Heart left ventricle (tissue), 16 donors: ENCODE data around the gene SAMD13. TPM values are rescaled to one million over a fixed set of nuclear protein-coding genes. Genes with fewer than 3 reads are reported as not detected.

ENCODE experiments used
- ATAC-seq, 4 donors: fragments of 200-7000 bp; cut with Tn5 transposase; one replicate each; pipeline ENCODE4 v1.9.1; 2020 to 2022; ENCODE audit warnings: moderate library complexity in 4 of 4, mild to moderate bottlenecking in 3 of 4, moderate number of reproducible peaks in 1 of 4
- DNase-seq, 5 donors: peaks; one replicate each; pipeline ENCODE4 v3.0.0-alpha.2; 2020
- H3K27ac ChIP-seq, 12 donors: fragments of 200-600 bp; sonication (generic) in 4 of 12; one replicate each; pipeline versions ENCODE4 v1.5.0 to v1.8.0; 2016 to 2022; ENCODE audit warnings: mild to moderate bottlenecking in 2 of 12
- H3K27me3 ChIP-seq, 9 donors: fragments of 200-600 bp; sonication (generic) in 2 of 9; one replicate each; pipeline versions ENCODE4 v1.5.1 to v1.8.0; 2016 to 2022; ENCODE audit warnings: mild to moderate bottlenecking in 3 of 9
- H3K36me3 ChIP-seq, 9 donors: fragments of 200-600 bp; sonication (generic) in 2 of 9; one replicate each; pipeline versions ENCODE4 v1.5.0 to v1.8.0; 2018 to 2022; ENCODE audit warnings: mild to moderate bottlenecking in 2 of 9
- H3K4me1 ChIP-seq, 12 donors: fragments of 200-600 bp; sonication (generic) in 4 of 12; one replicate each; pipeline versions ENCODE4 v1.5.0 to v1.8.0; 2016 to 2022; ENCODE audit warnings: mild to moderate bottlenecking in 3 of 12
- H3K4me3 ChIP-seq, 12 donors: fragments of 200-600 bp; sonication (generic) in 4 of 12; one replicate each; pipeline versions ENCODE4 v1.5.0 to v1.8.0; 2017 to 2022; ENCODE audit warnings: mild to moderate bottlenecking in 9 of 12, moderate library complexity in 4 of 12
- H3K9me3 ChIP-seq, 12 donors: fragments of 200-600 bp; sonication (generic) in 4 of 12; one replicate each; pipeline versions ENCODE4 v1.5.0 to v1.8.0; 2016 to 2022; ENCODE audit warnings: mild to moderate bottlenecking in 1 of 12
- CTCF ChIP-seq, 12 donors: fragments of 200-600 bp; sonication (generic) in 4 of 12; IDR thresholded peaks; one replicate each; pipeline versions ENCODE4 v1.5.0 to v1.8.0; 2018 to 2022; ENCODE audit warnings: antibody characterized with exemption in 12 of 12, mild to moderate bottlenecking in 5 of 12
- POLR2A ChIP-seq, 2 donors: fragments of 450-650 bp; IDR thresholded peaks; one replicate each; pipeline ENCODE4 v1.6.1; 2017; ENCODE audit warnings: antibody characterized with exemption in 2 of 2, mild to moderate bottlenecking in 2 of 2, moderate library complexity in 2 of 2
- WGBS, 4 donors: extraction: QIAGEN DNeasy Blood & Tissue Kit in 2 of 4; methylation state at CpG; one replicate each; pipeline versions ENCODE4 v1.1.5 to v1.1.7; 2013 to 2018; 5-methylcytosine and 5-hydroxymethylcytosine counted together
- intact Hi-C, 10 donors: fragments of 100-400 bp; cut with DNase I; formaldehyde crosslinking; loops; one replicate each; pipeline versions ENCODE4 v1.11.1 to v1.14.2; 2022
- polyA plus RNA-seq, 2 donors: library from polyadenylated mRNA; stranded (reverse); fragments of 200-250 nt; gene quantifications; one replicate each; pipeline ENCODE4 v1.2.3, GENCODE V29; 2013
- total RNA-seq, 9 donors: library from RNA; depleted of rRNA in 2 of 9; stranded (reverse); fragments of >200 nt in 2 of 9; fragmentation: NEBNext Ultra II Directional in 3 of 9; extraction: Animal tissue kit (Norgen Biotek cat#: 25700) in 3 of 9; gene quantifications; one replicate each; pipeline versions ENCODE4 v1.1.0 to v1.2.4, GENCODE V29; 2016 to 2023
- donor health status: ischemic (EF 13 %, LVEDD 7.1; RV severe dilation, severe dysfunction).
- donor health status: healthy with polysubstance abuse.
- donor health status: DM: no; HTN: yes; CAD: no.
- donor health status: DM: no; HTN: no; CAD: no.
- donor health status: ischemic (EF 25% LVEDD 6.9; RV normal size, moderate dysfunction).
- donor health status: ischemic (EF 25% LVEDD 5.7; RV mildly dilated, moderate dysfunction).
- donor health status: healthy.
- donor health status: DM: yes; HTN: yes; CAD: no.
- donor health status: ischemic (EF 35%, LVEDD 5.7; RV mildly dilated, moderate dysfunction).
- donor health status: nonischemic (EF 11% LVEDD 7.7; RV severe dilation, severe dysfunction).
- donor health status: DM: yes; HTN: yes; CAD: no.
- donor health status: PGD.
- donor health status: ischemic (EF 29% LVEDD 5.4; RV normal size, mild dysfunction).
- donor health status: nonischemic (EF 23%, LVEDD 6.1; RV moderate dilation, normal function).

SAMD13 gene
- total and polyA plus RNA-seq, 11 donors: 0.40 to 3.0 (median 1.5) TPM; not detected in 1

GRCh38 chr1:84266748-84267147, 34.8 kb upstream of the SAMD13 start:
- H3K9me3 ChIP-seq: no peaks in the 10 kb centered on the region
- H3K4me3 ChIP-seq: no peak overlapping the region
- 0 to 2% (median 0%) methylated on average over 1 of the region's 1 CpG for WGBS, 4 donors
- H3K27me3 ChIP-seq: no peaks in the 10 kb centered on the region
- intact Hi-C loops: no loop called here
- ATAC-seq (no peak), DNase-seq (no peak)
- no peaks in the 10 kb centered on the region for H3K36me3 ChIP-seq
- TF ChIP-seq CTCF (IDR thresholded peaks at IDR 0.05): no peak
- TF ChIP-seq POLR2A (IDR thresholded peaks at IDR 0.05): no peak
- no peak overlapping the region for H3K27ac ChIP-seq
- H3K4me1 ChIP-seq: peaks cover 0 to 7% (median 0%) of the 10 kb centered on the region in 12 donors

- Histone ChIP-seq H3K4me3 (no peak overlapping the region), H3K9me3 (no peaks in the 10 kb centered on the region), H3K27me3 (no peaks in the 10 kb centered on the region), H3K27ac (no peak overlapping the region), H3K36me3 (no peaks in the 10 kb centered on the region), H3K4me1 (peaks cover 0 to 10% (median 0%) of the 10 kb centered on the region in 12 donors)
- DNase-seq (no peak), ATAC-seq (no peak)
- no peak for TF ChIP-seq CTCF (IDR thresholded peaks at IDR 0.05)
- TF ChIP-seq POLR2A (IDR thresholded peaks at IDR 0.05): no peak
- intact Hi-C loops: no loop called here
These were observed 34.0 kb upstream of the SAMD13 start for GRCh38 chr1:84267476-84267875.

- no peaks in the 10 kb centered on the region for H3K36me3 ChIP-seq
- WGBS, 4 donors: 88 to 100% (median 98%) methylated on average over 1 of the region's 1 CpG
These were observed 33.2 kb upstream of the SAMD13 start for GRCh38 chr1:84268346-84268745.

GRCh38 chr1:84269306-84269705, 32.2 kb upstream of the SAMD13 start:
- intact Hi-C loops: no loop called here
- Histone ChIP-seq H3K4me1 (peaks cover 0 to 10% (median 0%) of the 10 kb centered on the region in 12 donors), H3K27me3 (no peaks in the 10 kb centered on the region), H3K9me3 (no peaks in the 10 kb centered on the region), H3K4me3 (no peak overlapping the region), H3K27ac (no peak overlapping the region), H3K36me3 (no peaks in the 10 kb centered on the region)
- no peak for ATAC-seq
- WGBS, 4 donors: 27 to 66% (median 38%) methylated on average over 2 of the region's 2 CpGs
- DNase-seq: no peak
- TF ChIP-seq CTCF (IDR thresholded peaks at IDR 0.05) (no peak), POLR2A (IDR thresholded peaks at IDR 0.05) (no peak)

More at GRCh38 chr1:84268346-84268745, 33.2 kb upstream of the SAMD13 start:
- peaks cover 0 to 10% (median 0%) of the 10 kb centered on the region in 12 donors for H3K4me1 ChIP-seq
- H3K9me3 ChIP-seq: no peaks in the 10 kb centered on the region
- no peaks in the 10 kb centered on the region for H3K27me3 ChIP-seq
- H3K27ac ChIP-seq: no peak overlapping the region
- DNase-seq: no peak
- intact Hi-C loops: no loop called here
- ATAC-seq: no peak
- H3K4me3 ChIP-seq: no peak overlapping the region
- TF ChIP-seq POLR2A (IDR thresholded peaks at IDR 0.05) (no peak), CTCF (IDR thresholded peaks at IDR 0.05) (no peak)
